ENCODE data around the gene ESPN.
"Not testable (repeated sequence)": the region's sequence is repeated elsewhere in the genome, so short reads cannot be mapped to it uniquely, and the experiment has no call there.

ESPN gene

GRCh38 chr1:6485168-6486101 lies 60.9 kb downstream of the ESPN start:
- DNase-seq, result no peak

GRCh38 chr1:6486433-6487011 lies 61.9 kb downstream of the ESPN start:
- peak; percentile 56 to 82 (median 78) for DNase-seq

GRCh38 chr1:6487804-6488484 lies 63.4 kb downstream of the ESPN start:
- DNase-seq, result no peak

DNA sequence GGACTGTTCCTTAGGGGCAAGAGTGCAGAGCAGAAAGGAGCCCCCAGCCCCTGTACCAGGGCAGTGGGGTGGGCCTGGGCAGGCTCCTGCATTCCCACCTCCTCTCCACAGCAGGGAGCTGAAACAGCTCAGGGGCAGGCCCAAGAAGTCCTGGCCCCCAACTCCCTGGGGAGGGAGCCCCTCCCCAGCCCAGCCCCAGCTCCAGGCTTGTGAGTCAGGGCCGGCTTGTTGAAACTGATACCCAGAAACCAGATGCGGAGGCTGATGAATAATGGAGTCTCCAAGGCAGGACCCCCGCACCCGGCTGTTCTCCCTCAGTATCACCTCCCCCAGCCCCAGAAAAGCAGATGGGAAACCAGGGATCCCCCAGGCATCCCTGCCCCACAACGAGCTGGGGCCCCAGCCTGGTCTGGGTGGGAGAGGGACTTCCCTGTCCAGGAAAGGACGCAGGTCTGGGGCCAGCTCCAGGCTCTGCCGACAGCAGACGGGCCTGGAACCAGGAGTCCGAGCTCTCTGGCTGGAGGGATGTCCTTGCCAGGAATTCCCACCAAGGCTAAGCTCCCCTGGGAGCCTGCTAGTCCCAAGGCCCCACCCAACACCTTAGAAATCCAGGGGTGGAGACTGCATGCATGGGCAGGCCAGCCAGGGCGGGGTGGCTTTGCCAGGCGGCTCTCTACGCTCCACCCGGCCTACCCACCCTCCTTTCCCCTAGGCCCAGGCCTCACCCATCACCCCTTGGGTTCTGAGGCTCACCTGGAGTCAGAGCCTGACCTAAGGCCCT lies 64.2 kb downstream of the ESPN start:
- DNase-seq, result no peak

DNA sequence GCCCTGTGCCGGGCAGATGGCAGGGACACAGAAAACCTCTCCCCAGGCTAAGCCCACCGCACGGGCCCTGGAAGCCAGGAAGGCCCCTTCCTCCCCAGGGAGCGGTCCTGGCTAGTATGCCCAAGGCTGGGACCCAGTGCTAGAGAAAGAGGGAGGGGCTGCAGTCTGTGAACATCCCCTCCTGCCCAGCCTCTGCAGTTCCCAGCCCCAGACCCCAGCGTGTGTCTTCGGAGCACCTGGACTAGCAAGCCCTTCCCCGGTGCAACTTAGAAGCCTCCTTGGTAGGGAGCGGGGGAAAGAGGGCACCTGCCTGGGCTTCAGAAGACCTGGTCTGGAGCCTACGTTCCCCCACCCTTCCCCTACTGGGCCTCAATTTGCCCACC lies 64.8 kb downstream of the ESPN start:
- no peak for DNase-seq

GRCh38 chr1:6489799-6490180 lies 65.2 kb downstream of the ESPN start:
- DNase-seq, result peak; percentile 57 to 75 (median 68)

DNA sequence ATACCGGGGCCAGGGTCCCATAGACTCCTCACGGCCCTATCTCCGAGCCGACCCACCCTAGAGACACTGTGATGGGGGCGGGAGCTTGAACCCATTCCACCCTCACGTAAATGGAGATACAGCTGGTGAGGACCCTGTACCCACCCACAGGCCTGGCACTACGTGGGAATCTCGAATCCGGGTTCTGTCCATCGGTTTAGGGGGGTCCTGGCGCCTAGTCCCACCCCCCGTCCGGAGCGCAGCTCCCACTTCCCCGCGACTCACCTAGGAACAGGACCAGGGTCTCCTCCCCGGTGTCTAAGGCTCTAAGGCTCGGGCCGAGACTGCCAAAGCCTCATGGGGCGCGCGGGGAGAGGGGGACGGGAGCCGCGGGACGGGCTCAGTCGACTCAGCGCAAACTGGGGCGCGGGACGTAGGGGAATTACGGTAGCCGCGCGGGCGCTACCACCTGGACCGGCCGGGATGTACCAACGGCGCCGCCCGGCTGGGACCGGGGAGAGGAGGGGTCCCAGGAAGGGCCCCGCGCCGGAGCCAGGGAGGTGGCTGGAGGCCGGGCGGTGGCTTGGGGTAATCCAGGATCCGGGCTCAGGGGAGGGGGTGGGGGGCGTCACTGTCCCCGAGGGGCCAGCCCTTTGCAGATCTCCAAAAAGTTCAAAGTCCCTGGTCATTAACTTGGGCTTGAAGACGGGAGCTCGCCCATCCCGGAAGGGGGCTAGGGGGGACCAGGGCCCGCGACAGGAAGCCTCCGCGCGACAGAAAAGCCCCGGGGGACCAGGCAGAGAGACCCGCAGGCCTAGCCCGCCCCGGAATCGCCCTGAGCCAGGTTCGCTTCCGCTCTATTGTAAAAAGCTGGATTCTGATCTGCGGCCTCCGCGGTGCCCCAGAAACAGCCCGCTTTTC lies 65.9 kb downstream of the ESPN start:
- peak in 4 of 5 experiments; percentile 30 to 73 (median 34) for DNase-seq

GRCh38 chr1:6491081-6491449 lies 66.5 kb downstream of the ESPN start:
- DNase-seq, result no peak

DNA sequence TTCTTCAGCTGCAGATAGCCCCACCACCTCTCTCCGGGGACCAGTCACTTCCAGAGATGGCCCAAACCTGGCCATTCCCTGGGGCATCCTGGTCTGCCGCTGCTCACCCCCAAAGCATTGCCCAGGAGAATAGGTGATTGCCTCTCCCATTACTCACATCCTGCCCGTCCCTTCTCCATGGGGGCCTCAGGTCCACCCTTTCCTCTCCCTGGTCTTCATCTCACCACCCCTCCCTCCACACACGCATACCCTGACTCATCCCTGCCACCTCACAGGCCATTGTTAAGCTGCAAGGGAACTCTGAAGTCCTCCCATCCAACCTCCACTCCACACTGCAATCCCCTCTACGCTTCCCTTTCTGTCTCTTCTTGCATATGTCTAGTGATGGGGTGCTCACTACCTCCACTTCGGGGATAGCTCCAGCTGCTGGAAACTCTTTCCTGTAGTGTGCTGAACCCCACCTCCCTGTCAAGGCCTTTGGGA lies 66.9 kb downstream of the ESPN start, which contains the start of gene PLEKHG5:
PLEKHG5 (minus strand) TSS at position 188 of the 483 bp plus-strand sequence. CDS start 14,096 bp downstream, outside the sequence.
- DNase-seq, result no peak

DNA sequence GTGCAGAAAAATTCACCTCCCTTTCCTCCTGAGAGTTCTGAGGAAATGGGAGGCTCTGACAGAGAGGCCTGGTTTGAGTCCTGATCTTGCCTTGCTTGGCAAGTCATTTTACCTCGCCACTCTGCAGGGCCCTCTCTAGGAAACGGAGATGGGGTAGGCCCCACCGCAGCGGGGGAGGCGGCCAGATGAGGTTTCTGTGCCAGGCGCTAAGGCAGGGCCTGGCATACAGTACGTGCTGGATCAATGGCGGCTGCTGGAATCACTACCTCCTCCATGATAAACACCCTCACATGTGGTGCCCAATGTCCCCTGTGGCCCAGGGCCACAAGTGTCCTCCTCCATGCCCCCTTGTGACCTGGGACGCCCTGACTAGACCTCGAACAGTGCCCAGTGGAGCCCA lies 67.4 kb downstream of the ESPN start:
- DNase-seq, result no peak

DNA sequence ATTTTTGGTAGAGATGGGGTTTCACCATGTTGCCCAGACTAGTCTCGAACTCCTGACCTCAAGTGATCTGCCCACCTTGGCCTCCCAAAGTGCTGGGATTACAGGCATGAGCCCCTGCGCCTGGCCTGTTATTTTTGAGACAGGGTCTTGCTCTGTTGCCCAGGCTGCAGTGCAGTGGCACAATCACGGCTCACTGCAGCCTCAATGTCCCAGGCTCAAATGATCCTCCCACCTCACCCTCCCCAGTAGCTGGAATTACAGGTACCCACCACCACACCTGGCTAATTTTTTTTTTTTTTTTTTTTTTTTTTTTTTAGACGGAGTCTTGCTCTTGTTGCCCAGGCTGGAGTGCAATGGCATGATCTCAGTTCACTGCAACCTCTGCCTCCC lies 69.3 kb downstream of the ESPN start:
- not testable (repeated sequence) for DNase-seq

GRCh38 chr1:6494627-6495026 lies 70.1 kb downstream of the ESPN start:
- no peak for DNase-seq

GRCh38 chr1:6495041-6495441 lies 70.5 kb downstream of the ESPN start:
- no peak for DNase-seq

- no peak for DNase-seq
Measured at GRCh38 chr1:6495540-6496364, 71.2 kb downstream of the ESPN start.

- no peak for DNase-seq
Measured at GRCh38 chr1:6496365-6496721, 71.8 kb downstream of the ESPN start.

DNA sequence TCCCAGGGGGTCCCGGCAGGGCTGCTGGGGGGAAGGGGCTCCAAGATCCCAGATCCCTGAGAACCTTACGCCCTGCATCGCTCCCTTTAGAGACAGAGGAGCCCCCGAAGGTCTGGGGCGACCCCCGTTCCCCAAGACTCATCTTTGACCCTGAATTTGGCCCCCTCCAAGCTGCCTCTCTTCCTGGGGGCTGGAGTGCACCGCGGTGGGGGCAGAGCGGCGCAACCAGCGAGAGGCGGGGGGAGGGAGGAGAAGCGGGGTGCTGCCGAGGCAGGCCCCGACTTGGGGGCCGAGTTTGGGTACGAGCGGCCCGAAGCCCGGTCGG lies 72.3 kb downstream of the ESPN start:
- no peak for DNase-seq

DNA sequence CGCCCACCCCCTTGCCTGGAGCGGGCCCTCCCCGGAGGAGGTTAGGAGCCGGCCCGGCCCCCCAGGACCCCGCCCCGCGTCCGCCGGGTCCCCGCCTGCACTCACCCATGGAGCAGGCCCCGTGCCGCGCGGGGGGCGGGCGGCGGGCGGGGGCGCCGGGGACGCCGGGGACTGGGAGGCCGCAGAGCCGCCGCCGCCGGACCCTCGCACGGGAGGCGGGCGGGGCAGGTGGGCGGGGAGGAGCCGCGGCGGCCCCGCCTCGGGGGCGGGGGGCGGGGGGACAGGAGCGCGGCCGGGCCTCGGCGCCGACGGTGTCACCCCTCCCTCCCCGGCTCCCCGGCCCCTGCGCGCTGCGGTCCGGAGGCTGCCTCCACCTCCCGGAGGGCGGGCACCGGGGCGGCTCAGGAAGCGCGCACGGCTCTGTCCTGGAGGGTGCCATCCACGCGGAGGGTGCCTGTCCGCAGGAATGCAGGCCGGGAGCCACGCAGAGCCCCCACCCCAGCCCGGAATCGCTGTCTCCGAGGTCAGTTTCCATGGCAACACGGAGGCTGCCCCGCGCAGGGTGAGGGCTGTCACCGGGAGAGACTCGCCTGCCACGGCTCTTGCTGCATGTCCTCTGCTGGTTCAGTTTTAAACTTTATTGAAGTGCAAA lies 72.8 kb downstream of the ESPN start:
- peak; percentile 18 to 55 (median 36) for DNase-seq

DNA sequence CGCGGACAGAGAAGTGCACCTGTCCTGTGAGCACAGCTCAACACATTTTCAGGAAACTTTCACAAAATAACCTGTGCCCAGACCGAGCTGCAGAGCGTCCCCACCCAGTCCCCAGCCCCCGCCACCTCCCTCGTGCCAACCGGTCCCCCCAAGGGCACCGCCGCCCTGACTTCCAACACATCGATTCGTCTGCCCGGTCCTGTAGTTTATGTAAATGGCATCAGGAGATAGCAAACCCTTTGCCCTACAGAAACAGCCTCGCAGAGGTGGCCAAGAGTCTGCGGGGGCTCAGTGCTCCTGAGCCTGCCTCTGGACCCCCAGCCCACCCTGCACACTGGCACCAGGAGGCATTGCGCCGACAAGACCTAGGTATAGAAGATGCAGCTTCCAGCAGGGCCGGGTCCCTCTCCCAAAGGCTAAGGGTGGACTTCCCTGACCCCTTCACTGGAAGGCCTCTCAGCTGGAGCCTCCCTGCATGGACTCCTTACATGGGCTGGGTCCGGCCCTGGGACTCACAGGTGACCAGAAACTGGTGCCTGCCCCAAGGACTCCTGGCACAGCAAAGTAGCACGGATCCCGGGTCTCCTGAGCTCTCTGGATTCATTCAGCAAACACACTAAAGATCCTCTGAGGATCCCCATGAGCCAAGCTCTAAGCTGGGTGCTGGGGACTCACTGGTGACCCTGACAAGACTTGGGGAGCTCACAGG lies 73.4 kb downstream of the ESPN start:
- DNase-seq, result no peak

DNA sequence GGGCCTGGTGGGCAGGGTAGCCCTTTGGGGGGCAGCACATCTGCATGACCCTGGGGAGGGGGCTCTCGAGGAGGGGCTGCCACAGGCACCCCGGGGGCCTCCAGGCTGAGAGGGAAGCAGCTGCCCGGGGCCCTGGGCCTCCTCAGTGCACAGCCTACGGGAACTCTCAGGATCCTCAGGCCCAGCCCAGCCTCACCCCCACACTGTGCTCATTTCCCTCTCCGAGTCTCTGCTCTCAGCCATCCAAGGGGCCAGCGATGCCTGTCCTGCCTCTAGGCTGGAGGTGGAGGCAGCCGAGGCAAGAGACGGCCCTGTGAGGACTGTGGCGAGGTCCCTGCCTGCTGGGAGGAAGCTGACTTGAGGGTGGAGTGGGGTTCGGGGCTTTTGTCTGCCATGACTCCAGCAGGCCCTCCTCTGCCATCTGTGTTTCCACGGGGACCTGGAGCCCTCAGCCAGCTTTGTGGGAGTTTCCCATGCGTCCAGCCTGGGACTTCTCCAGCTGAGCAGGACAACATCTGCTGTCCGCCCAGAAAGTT lies 74.1 kb downstream of the ESPN start:
- no peak for DNase-seq

Data from T-helper 2 cell (primary cell).